Liver (tissue), 9 donors: ENCODE data around the gene WNT8B. TPM values are rescaled to one million over a fixed set of nuclear protein-coding genes. Genes with fewer than 3 reads are reported as not detected.

Experiments used
- DNase-seq: peaks from one replicate; pipeline ENCODE4 v3.0.0-alpha.2; 2017; ENCODE audit warnings: low spot score
- H3K27ac ChIP-seq, 2 donors: one replicate each; pipeline ENCODE4 v1.7.0; 2013; ENCODE audit warnings: inconsistent platforms in 2 of 2, low read length in 2 of 2, control low read depth in 1 of 2, low read depth in 1 of 2, mild to moderate bottlenecking in 1 of 2
- H3K27me3 ChIP-seq, 4 donors: one replicate each; pipeline versions ENCODE4 v1.6.1 to v1.7.0; 2013; ENCODE audit warnings: low read length in 3 of 4, inconsistent platforms in 1 of 4, mild to moderate bottlenecking in 1 of 4, moderate library complexity in 1 of 4; ENCODE audit not compliant: control insufficient read depth in 4 of 4, insufficient read depth in 4 of 4
- H3K36me3 ChIP-seq, 4 donors: one replicate each; pipeline versions ENCODE4 v1.6.1 to v1.7.0; 2013; ENCODE audit warnings: low read length in 3 of 4, mild to moderate bottlenecking in 3 of 4, low read depth in 1 of 4, moderate library complexity in 1 of 4; ENCODE audit not compliant: control insufficient read depth in 4 of 4, insufficient read depth in 3 of 4
- H3K4me1 ChIP-seq, 4 donors: one replicate each; pipeline versions ENCODE4 v1.6.1 to v1.7.0; 2013; ENCODE audit warnings: low read length in 3 of 4, mild to moderate bottlenecking in 3 of 4, moderate library complexity in 1 of 4; ENCODE audit not compliant: control insufficient read depth in 4 of 4, insufficient read depth in 4 of 4
- H3K4me3 ChIP-seq, 3 donors: one replicate each; pipeline versions ENCODE4 v1.6.1 to v1.7.0; 2013; ENCODE audit warnings: low read length in 3 of 3, control low read depth in 1 of 3, low read depth in 1 of 3, mild to moderate bottlenecking in 1 of 3
- H3K9ac ChIP-seq, 2 donors: one replicate each; pipeline ENCODE4 v1.7.0; 2013; ENCODE audit warnings: low read length in 2 of 2, mild to moderate bottlenecking in 2 of 2, moderate library complexity in 2 of 2, control low read depth in 1 of 2, low read depth in 1 of 2
- H3K9me3 ChIP-seq, 4 donors: one replicate each; pipeline versions ENCODE4 v1.6.1 to v1.7.0; 2013; ENCODE audit warnings: low read length in 3 of 4; ENCODE audit not compliant: control insufficient read depth in 4 of 4
- EGR1 ChIP-seq, 2 donors: IDR thresholded peaks; 2 replicates each; pipeline ENCODE4 v1.6.1; 2016 to 2018; ENCODE audit warnings: antibody characterized with exemption in 2 of 2, low read depth in 2 of 2
- FOXA1 ChIP-seq: IDR thresholded peaks from 2 replicates; pipeline ENCODE4 v1.6.1; 2016; ENCODE audit warnings: antibody characterized with exemption
- FOXA2 ChIP-seq: IDR thresholded peaks from 2 replicates; pipeline ENCODE4 v1.6.1; 2016; ENCODE audit warnings: antibody characterized with exemption
- GABPA ChIP-seq, 2 donors: IDR thresholded peaks in 1 of 2; conservative IDR thresholded peaks in 1 of 2; 2 replicates each; pipeline ENCODE4 v1.6.1; 2016; ENCODE audit warnings: antibody characterized with exemption in 2 of 2, mild to moderate bottlenecking in 1 of 2, moderate library complexity in 1 of 2
- HNF4A ChIP-seq, 2 donors: conservative IDR thresholded peaks; 2 replicates each; pipeline ENCODE4 v1.6.1; 2016; ENCODE audit warnings: antibody characterized with exemption in 2 of 2, mild to moderate bottlenecking in 2 of 2
- HNF4G ChIP-seq: IDR thresholded peaks from 2 replicates; pipeline ENCODE4 v1.6.1; 2016; ENCODE audit warnings: antibody characterized with exemption
- JUND ChIP-seq, 2 donors: IDR thresholded peaks; 2 replicates each; pipeline ENCODE4 v1.6.1; 2016; ENCODE audit warnings: antibody characterized with exemption in 2 of 2
- NR2F2 ChIP-seq: IDR thresholded peaks from 2 replicates; pipeline ENCODE4 v1.6.1; 2016; ENCODE audit warnings: antibody characterized with exemption
- RAD21 ChIP-seq, 2 donors: IDR thresholded peaks; 2 replicates each; pipeline ENCODE4 v1.6.1; 2016; ENCODE audit warnings: antibody characterized with exemption in 2 of 2, mild to moderate bottlenecking in 2 of 2
- RXRA ChIP-seq, 2 donors: IDR thresholded peaks; 2 replicates each; pipeline ENCODE4 v1.6.1; 2017 to 2018; ENCODE audit warnings: antibody characterized with exemption in 2 of 2, mild to moderate bottlenecking in 1 of 2
- SP1 ChIP-seq: IDR thresholded peaks from 2 replicates; pipeline ENCODE4 v1.6.1; 2018; ENCODE audit warnings: antibody characterized with exemption, mild to moderate bottlenecking
- TAF1 ChIP-seq: conservative IDR thresholded peaks from 2 replicates; pipeline ENCODE4 v1.6.1; 2016; ENCODE audit warnings: antibody characterized with exemption, mild to moderate bottlenecking
- YY1 ChIP-seq: IDR thresholded peaks from 2 replicates; pipeline ENCODE4 v1.6.1; 2016; ENCODE audit warnings: antibody characterized with exemption, mild to moderate bottlenecking
- polyA plus RNA-seq, 2 donors: library from polyadenylated mRNA; stranded (reverse) in 1 of 2; unstranded in 1 of 2; fragments of 200-250 nt in 1 of 2; fragments of >200 nt in 1 of 2; fragmentation: Nextera tagmentation in 1 of 2; extraction: Ambion mirVana in 1 of 2; gene quantifications; one replicate each; pipeline versions ENCODE4 v1.2.1 to v1.2.3, GENCODE V29; 2013 to 2015
- total RNA-seq, 2 donors: library from RNA; depleted of rRNA; stranded (reverse); fragments of >200 nt; gene quantifications; one replicate each; pipeline ENCODE4 v1.2.3, GENCODE V29; 2014
- TF ChIP-seq, protein P1 (sequence below): IDR thresholded peaks from 2 replicates; pipeline ENCODE4 v1.6.1; 2016; ENCODE audit warnings: antibody characterized with exemption
- TF ChIP-seq, protein P2 (sequence below): IDR thresholded peaks from 2 replicates; pipeline ENCODE4 v1.6.1; 2016; ENCODE audit warnings: antibody characterized with exemption, mild to moderate bottlenecking
- TF ChIP-seq, protein P3 (sequence below): IDR thresholded peaks from 2 replicates; pipeline ENCODE4 v1.6.1; 2016; ENCODE audit warnings: antibody characterized with exemption
- TF ChIP-seq, protein P4 (sequence below): IDR thresholded peaks from 2 replicates; pipeline ENCODE4 v1.6.1; 2016; ENCODE audit warnings: antibody characterized with exemption
- TF ChIP-seq, protein P5 (sequence below): fragments of 150-350 bp; IDR thresholded peaks from 2 replicates; pipeline ENCODE4 v1.5.1; 2017; ENCODE audit warnings: improper control_type of control experiment, low read depth, low read length; ENCODE audit not compliant: missing input control
- donor health status: healthy.
- donor health status: healthy.
- donor health status: healthy.
- donor health status: healthy.
- donor health status: healthy.

Gene WNT8B
- total and polyA plus RNA-seq, 4 donors, result not detected

DNA sequence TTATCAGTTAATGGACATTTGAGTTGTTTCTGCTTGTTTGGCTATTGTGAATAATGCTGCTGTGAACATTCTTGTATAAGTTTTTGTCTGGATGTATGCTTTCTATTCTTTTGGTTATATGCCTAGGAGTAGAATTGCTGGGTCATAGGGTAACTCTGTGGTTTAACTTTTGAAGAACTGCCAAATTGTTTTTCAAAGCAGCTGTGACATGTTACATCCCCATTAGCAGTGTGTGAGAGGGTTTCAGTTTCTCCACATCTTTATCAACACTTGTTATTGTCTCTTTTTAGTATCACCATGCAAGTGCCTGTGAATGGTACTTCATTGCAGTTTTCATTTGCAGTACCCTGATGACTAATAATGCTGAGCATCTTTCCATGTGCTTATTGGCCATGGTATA lies 69.0 kb downstream of the WNT8B start:
- Histone ChIP-seq H3K9me3 (no peaks in the 10 kb centered on the region), H3K9ac (no peak overlapping the region), H3K4me1 (peaks cover 4 to 36% (median 19%) of the 10 kb centered on the region in 4 donors), H3K36me3 (peaks cover 0 to 3% (median 3%) of the 10 kb centered on the region in 4 donors), H3K4me3 (no peak overlapping the region), H3K27me3 (no peaks in the 10 kb centered on the region), H3K27ac (no peak overlapping the region)
- TF ChIP-seq, protein P1, sequence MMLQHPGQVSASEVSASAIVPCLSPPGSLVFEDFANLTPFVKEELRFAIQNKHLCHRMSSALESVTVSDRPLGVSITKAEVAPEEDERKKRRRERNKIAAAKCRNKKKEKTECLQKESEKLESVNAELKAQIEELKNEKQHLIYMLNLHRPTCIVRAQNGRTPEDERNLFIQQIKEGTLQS, result no peak
- TF ChIP-seq EGR1 (IDR thresholded peaks at IDR 0.05; ENCODE audit: low read depth in 2 of 2) (no peak), JUND (IDR thresholded peaks at IDR 0.05) (no peak), YY1 (no peak), RAD21 (IDR thresholded peaks at IDR 0.05) (no peak), FOXA2 (no peak), NR2F2 (no peak), FOXA1 (no peak), HNF4G (no peak), RXRA (IDR thresholded peaks at IDR 0.05) (no peak), GABPA (IDR thresholded peaks at IDR 0.05 in 1 of 2, conservative IDR thresholded peaks at IDR 0.05 in 1 of 2) (no peak), SP1 (no peak), HNF4A (conservative IDR thresholded peaks at IDR 0.05) (no peak), TAF1 (no peak)
- TF ChIP-seq, protein P2, sequence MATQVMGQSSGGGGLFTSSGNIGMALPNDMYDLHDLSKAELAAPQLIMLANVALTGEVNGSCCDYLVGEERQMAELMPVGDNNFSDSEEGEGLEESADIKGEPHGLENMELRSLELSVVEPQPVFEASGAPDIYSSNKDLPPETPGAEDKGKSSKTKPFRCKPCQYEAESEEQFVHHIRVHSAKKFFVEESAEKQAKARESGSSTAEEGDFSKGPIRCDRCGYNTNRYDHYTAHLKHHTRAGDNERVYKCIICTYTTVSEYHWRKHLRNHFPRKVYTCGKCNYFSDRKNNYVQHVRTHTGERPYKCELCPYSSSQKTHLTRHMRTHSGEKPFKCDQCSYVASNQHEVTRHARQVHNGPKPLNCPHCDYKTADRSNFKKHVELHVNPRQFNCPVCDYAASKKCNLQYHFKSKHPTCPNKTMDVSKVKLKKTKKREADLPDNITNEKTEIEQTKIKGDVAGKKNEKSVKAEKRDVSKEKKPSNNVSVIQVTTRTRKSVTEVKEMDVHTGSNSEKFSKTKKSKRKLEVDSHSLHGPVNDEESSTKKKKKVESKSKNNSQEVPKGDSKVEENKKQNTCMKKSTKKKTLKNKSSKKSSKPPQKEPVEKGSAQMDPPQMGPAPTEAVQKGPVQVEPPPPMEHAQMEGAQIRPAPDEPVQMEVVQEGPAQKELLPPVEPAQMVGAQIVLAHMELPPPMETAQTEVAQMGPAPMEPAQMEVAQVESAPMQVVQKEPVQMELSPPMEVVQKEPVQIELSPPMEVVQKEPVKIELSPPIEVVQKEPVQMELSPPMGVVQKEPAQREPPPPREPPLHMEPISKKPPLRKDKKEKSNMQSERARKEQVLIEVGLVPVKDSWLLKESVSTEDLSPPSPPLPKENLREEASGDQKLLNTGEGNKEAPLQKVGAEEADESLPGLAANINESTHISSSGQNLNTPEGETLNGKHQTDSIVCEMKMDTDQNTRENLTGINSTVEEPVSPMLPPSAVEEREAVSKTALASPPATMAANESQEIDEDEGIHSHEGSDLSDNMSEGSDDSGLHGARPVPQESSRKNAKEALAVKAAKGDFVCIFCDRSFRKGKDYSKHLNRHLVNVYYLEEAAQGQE, result no peak
- TF ChIP-seq, protein P3, sequence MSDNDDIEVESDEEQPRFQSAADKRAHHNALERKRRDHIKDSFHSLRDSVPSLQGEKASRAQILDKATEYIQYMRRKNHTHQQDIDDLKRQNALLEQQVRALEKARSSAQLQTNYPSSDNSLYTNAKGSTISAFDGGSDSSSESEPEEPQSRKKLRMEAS, result no peak
- TF ChIP-seq, protein P4, sequence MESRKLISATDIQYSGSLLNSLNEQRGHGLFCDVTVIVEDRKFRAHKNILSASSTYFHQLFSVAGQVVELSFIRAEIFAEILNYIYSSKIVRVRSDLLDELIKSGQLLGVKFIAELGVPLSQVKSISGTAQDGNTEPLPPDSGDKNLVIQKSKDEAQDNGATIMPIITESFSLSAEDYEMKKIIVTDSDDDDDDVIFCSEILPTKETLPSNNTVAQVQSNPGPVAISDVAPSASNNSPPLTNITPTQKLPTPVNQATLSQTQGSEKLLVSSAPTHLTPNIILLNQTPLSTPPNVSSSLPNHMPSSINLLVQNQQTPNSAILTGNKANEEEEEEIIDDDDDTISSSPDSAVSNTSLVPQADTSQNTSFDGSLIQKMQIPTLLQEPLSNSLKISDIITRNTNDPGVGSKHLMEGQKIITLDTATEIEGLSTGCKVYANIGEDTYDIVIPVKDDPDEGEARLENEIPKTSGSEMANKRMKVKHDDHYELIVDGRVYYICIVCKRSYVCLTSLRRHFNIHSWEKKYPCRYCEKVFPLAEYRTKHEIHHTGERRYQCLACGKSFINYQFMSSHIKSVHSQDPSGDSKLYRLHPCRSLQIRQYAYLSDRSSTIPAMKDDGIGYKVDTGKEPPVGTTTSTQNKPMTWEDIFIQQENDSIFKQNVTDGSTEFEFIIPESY, result no peak
- TF ChIP-seq, protein P5, sequence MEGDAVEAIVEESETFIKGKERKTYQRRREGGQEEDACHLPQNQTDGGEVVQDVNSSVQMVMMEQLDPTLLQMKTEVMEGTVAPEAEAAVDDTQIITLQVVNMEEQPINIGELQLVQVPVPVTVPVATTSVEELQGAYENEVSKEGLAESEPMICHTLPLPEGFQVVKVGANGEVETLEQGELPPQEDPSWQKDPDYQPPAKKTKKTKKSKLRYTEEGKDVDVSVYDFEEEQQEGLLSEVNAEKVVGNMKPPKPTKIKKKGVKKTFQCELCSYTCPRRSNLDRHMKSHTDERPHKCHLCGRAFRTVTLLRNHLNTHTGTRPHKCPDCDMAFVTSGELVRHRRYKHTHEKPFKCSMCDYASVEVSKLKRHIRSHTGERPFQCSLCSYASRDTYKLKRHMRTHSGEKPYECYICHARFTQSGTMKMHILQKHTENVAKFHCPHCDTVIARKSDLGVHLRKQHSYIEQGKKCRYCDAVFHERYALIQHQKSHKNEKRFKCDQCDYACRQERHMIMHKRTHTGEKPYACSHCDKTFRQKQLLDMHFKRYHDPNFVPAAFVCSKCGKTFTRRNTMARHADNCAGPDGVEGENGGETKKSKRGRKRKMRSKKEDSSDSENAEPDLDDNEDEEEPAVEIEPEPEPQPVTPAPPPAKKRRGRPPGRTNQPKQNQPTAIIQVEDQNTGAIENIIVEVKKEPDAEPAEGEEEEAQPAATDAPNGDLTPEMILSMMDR, result no peak
- DNase-seq, result no peak

Other genes with a start within 250 kb of the WNT8B start
- 10 to 100 TPM; 18.3 to 25.9 TPM for gene CHUK, start 233.4 kb upstream of the WNT8B start, total RNA-seq
- 1 to 10 TPM; 7.7 to 10.0 TPM for gene CHUK, start 233.4 kb upstream of the WNT8B start, polyA plus RNA-seq
- gene CWF19L1, start 195.4 kb upstream of the WNT8B start, total RNA-seq, result 10 to 100 TPM; 10.2 to 15.7 TPM
- gene CWF19L1, start 195.4 kb upstream of the WNT8B start, polyA plus RNA-seq, result 1 to 10 TPM; 5.3 to 5.9 TPM
- gene BLOC1S2, start 176.3 kb upstream of the WNT8B start, total RNA-seq, result 10 to 100 TPM; 10.7 to 25.5 TPM
- 10 to 100 TPM; 18.9 to 25.2 TPM for gene BLOC1S2, start 176.3 kb upstream of the WNT8B start, polyA plus RNA-seq
- under 1 TPM; 0.08 to 0.14 TPM for gene PKD2L1, start 132.8 kb upstream of the WNT8B start, total RNA-seq
- gene PKD2L1, start 132.8 kb upstream of the WNT8B start, polyA plus RNA-seq, result under 1 TPM; 0.06 to 0.15 TPM
- 1,000 to 10,000 TPM in 1 of 2 donors, 100 to 1,000 TPM in 1; 130 to 1,255 TPM for gene SCD, start 115.8 kb upstream of the WNT8B start, total RNA-seq
- gene SCD, start 115.8 kb upstream of the WNT8B start, polyA plus RNA-seq, result 100 to 1,000 TPM in 1 of 2 donors, 10 to 100 TPM in 1; 43.4 to 338 TPM
- gene SEC31B, start 56.9 kb downstream of the WNT8B start, total RNA-seq, result 1 to 10 TPM; 1.3 to 5.9 TPM
- 1 to 10 TPM; 1.7 to 6.6 TPM for gene SEC31B, start 56.9 kb downstream of the WNT8B start, polyA plus RNA-seq
- gene NDUFB8, start 66.9 kb downstream of the WNT8B start, total RNA-seq, result 100 to 1,000 TPM in 1 of 2 donors, 10 to 100 TPM in 1; 72.4 to 142 TPM
- gene NDUFB8, start 66.9 kb downstream of the WNT8B start, polyA plus RNA-seq, result 100 to 1,000 TPM; 256 to 297 TPM
- gene HIF1AN, start 72.9 kb downstream of the WNT8B start, total RNA-seq, result 10 to 100 TPM; 10.1 to 10.7 TPM
- 1 to 10 TPM; 4.6 to 4.8 TPM for gene HIF1AN, start 72.9 kb downstream of the WNT8B start, polyA plus RNA-seq